GM19351 (cell line): ENCODE results near the gene GPATCH2L.

Experiments
- ATAC-seq: cut with Tn5 transposase; IDR thresholded peaks from one replicate; pipeline ENCODE4 v1.9.1; 2021; ENCODE audit warnings: mild to moderate bottlenecking, moderate library complexity; ENCODE audit not compliant: unreplicated experiment

Gene GPATCH2L

DNA sequence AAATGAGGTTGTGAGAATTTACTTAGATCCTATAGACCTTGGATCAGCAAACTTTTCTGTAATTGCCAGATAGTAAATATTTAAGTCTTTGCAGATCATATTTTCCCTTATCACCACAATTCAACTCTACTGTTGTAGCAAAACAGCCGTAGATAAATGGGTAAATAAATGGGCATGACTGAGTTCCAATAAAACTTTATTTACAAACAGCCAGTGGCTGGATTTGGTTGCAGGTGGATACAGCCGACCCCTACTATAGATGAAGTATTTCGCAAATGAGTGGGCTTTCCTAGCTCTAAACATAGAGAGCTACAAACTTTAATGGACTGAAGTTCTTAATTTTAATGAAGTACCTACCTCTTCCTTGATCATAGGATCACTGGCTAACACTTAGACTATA, 100.7 kb downstream of the GPATCH2L start:
- no peak for ATAC-seq

DNA sequence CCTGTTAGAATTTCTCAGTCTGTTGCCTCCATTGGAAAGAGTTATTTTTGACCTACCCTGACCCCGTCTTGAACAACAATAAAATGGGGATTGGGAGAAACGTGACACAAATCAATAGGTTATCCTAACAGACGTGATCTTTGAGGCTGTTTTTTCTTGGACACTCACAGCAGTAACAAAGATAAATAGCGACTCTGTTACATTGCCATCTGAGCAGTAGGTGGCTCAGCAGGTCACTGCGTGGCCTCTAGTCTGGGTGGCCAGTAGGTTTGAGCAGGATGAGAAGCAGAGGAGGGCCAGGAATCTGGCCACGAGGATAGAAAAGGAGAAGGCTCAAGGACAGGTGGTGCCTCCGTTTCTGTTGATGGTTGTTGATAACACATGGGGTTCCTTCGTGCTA, 101.4 kb downstream of the GPATCH2L start:
- no peak for ATAC-seq

DNA sequence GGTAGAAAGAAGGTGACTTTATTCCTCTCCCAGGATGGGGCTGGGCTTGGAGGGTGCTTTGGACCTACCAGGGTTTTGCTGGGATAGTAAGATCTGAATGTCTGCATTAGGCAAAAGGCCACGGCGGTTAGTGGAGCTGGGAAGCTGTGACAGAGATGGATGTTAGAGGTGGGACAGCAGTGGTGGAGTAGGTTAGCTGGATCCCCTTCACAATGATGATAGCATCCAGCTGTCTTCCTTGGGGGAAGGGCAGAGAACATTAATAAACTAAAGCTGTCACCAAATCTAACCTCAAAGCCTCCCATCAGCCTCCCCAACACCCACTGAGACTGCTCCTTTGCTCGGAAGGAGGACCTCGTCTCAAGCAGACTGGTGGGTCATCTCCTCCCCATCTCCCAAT, 104.8 kb downstream of the GPATCH2L start:
- no peak for ATAC-seq

- no peak for ATAC-seq
Observed at GRCh38 chr14:76257111-76257803, 105.5 kb downstream of the GPATCH2L start.

- ATAC-seq, result no peak
Observed at GRCh38 chr14:76257842-76258397, 106.2 kb downstream of the GPATCH2L start.

GRCh38 chr14:76259029-76259735, 107.5 kb downstream of the GPATCH2L start:
- ATAC-seq, result no peak

GRCh38 chr14:76260749-76261148, 109.0 kb downstream of the GPATCH2L start:
- ATAC-seq, result no peak

DNA sequence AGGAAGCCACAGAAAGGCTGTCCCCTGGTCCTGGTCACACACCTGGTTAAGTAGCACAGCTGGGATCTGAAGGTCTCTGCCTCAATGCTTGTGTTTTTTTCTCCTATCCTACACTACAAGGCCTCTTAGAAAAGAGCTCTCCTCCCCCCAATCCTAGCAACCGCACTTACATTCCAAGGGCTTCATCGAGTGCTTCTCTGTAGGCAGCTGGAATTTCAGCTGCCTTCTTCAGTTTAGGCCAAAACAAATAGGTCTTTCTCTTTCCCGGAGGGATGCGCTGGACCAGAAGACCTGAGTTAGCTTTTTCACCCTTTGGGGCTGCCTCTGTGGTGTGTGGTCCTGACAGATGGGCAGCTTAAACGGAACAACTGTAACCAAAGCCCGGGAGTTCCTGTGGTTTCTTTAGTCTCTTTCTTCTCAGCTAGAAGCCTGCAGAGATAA, 109.7 kb downstream of the GPATCH2L start:
- no peak for ATAC-seq

GRCh38 chr14:76262641-76263040, 110.9 kb downstream of the GPATCH2L start:
- no peak for ATAC-seq
